Dermis microvascular lymphatic vessel endothelial cell (primary cell): ENCODE results near the gene PCDHGB6. TPM values are rescaled to one million over a fixed set of nuclear protein-coding genes. Genes with fewer than 3 reads are reported as not detected.
"Not testable (repeated sequence)": the region's sequence is repeated elsewhere in the genome, so short reads cannot be mapped to it uniquely, and the experiment has no call there.

ENCODE experiments used
- DNase-seq, 2 donors: peaks; one replicate each; pipeline versions ENCODE4 v3.0.0 to v3.0.0-alpha.2; 2010; ENCODE audit warnings: low read depth in 2 of 2
- total RNA-seq: library from RNA; depleted of rRNA; stranded (reverse); fragments of >200 nt; gene quantifications from 2 replicates; pipeline ENCODE4 v1.2.1, GENCODE V29; 2014

The PCDHGB6 gene
- total RNA-seq, result 1.5 and 2.7 TPM in 2 replicates

DNA sequence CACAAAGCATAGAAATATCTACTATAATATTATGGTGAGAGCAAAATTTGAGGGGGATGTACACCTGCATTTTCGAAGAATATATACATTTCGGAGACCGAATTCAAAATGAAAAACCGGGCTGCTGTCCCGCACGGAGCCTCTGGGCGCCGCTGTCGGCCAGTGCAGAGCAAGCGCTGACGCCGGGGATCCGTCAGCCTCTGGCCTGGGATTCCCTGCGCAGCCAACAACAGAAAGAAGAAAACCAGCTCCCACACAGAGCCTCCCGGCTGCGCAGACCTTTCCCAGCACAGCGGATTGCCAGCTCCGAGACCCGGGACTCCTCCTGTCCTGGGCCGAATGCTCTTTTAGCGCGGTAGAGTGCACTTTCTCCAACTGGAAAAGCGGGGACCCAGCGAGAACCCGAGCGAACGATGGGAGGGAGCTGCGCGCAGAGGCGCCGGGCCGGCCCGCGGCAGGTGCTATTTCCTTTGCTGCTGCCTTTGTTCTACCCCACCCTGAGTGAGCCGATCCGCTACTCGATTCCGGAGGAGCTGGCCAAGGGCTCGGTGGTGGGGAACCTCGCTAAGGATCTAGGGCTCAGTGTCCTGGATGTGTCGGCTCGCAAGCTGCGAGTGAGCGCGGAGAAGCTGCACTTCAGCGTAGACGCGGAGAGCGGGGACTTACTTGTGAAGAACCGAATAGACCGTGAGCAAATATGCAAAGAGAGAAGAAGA lies at the start of gene PCDHGB6:
PCDHGB6 (plus strand) TSS at position 232 of the 716 bp plus-strand sequence; CDS start at position 414, 182 bp downstream.
- DNase-seq, result peak; percentile 11 to 35

GRCh38 chr5:141359790-141360426 lies 47.9 kb upstream of the PCDHGB6 start, which contains the start of gene PCDHGB2:
Gene PCDHGB2, plus strand, starts transcription at chr5:141359994. Its CDS starts 142 bp downstream, at chr5:141360136.
- peak in 1 of 2 donors; percentile 53 for DNase-seq

- DNase-seq, result no peak
Measured at GRCh38 chr5:141360685-141361084, 47.1 kb upstream of the PCDHGB6 start.

DNA sequence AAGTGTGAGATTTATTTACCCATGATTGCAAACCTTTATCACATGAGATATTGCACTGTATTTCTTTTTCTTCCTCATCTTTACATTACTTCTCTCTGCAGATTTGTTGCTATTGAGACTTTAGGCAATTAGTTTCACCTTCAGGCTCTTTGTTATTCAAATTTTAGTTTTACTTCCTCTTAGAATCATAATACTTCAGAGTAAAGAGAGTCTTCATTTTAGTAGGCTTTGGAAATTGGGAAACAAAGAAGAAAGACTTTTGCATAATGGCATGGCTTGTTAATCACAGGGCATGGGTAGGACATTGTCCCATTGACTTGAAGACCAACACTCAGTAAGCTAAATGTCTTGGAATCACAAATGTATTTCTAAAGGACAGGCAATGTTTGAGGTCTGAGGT lies 45.1 kb upstream of the PCDHGB6 start:
- DNase-seq, result no peak

DNA sequence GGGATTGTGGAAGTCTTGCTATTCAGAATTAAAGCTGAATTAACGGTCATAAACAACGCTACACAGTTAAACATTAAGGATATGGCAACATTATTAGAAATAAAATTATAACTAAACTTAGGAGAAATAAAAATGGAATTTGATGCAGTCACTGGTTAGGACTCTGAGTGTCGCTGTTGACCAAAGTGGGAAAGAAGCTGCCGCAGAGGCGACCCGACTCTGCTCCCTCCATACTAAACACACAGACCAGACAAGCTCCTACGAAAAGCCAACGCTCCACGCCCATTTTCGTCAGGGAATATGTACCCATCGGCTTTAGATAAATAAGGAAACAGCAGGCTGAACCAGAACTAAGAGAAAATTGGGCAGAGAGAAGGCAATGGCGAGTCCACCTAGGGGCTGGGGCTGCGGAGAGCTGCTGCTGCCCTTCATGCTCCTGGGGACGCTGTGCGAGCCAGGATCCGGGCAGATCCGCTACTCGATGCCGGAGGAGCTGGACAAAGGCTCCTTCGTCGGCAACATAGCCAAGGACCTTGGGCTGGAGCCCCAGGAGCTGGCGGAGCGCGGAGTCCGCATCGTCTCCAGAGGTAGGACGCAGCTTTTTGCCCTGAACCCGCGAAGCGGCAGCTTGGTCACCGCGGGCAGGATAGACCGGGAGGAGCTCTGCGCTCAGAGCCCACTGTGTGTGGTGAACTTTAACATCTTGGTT lies 43.7 kb upstream of the PCDHGB6 start, which contains the start of gene PCDHGA5:
PCDHGA5 (plus strand) TSS at position 211 of the 709 bp plus-strand sequence; CDS start at position 380, 169 bp downstream.
- no peak for DNase-seq

GRCh38 chr5:141366016-141366896 lies 41.6 kb upstream of the PCDHGB6 start:
- DNase-seq, result no peak

DNA sequence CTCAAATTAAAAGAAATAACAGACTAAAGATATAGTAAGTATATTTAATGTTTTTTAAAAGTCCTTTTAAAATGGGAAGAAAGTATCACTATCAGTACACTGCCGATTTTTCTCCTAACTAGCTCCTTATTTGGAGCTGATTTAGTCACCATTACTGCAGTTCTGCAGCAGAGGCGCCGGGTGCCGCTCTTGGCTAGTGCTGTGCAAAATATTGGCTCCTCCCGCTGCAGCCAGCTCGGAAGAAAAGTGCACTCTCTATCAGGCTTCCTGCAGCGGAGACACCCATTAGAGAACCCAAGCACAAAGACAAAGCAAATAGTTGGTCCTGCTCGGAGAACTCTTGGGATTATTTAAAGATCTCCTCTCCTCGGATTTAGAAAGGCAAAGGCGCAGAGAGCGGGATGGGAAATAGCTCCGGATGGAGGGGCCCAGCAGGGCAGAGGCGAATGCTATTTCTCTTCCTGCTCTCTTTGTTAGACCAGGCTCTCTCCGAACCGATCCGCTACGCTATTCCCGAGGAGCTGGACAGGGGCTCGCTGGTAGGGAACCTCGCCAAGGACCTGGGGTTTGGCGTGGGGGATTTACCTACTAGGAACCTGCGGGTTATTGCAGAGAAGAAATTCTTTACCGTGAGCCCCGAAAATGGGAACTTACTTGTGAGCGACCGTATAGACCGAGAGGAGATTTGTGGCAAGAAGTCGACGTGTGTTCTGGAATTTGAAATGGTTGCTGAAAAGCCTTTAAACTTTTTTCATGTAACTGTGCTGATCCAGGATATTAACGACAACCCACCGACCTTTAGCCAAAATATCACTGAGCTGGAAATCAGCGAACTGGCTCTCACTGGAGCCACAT lies 37.6 kb upstream of the PCDHGB6 start, which contains the start of gene PCDHGB3:
PCDHGB3 (plus strand) TSS at position 249 of the 855 bp plus-strand sequence; CDS start at position 402, 153 bp downstream.
- peak; percentile 38 to 71 for DNase-seq

GRCh38 chr5:141371572-141372475 lies 36.0 kb upstream of the PCDHGB6 start:
- DNase-seq, result no peak

GRCh38 chr5:141373673-141374317 lies 34.0 kb upstream of the PCDHGB6 start, which contains the start of gene PCDHGA6:
Gene PCDHGA6, plus strand, starts transcription at chr5:141373891. Its CDS starts 193 bp downstream, at chr5:141374084.
- DNase-seq, result peak in 1 of 2 donors; percentile 42

DNA sequence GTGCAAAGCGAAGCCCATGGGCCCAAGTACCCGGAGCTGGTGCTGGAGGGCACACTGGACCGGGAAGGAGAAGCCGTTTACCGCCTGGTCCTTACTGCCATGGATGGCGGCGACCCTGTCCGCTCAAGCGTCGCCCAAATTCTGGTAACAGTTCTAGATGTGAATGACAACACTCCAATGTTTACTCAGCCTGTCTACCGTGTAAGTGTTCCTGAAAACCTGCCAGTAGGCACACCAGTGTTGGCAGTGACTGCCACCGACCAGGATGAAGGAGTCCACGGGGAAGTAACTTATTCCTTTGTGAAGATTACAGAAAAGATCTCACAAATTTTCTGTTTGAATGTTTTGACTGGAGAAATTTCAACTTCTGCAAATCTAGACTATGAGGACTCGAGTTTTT lies 33.2 kb upstream of the PCDHGB6 start:
- DNase-seq, result no peak

DNA sequence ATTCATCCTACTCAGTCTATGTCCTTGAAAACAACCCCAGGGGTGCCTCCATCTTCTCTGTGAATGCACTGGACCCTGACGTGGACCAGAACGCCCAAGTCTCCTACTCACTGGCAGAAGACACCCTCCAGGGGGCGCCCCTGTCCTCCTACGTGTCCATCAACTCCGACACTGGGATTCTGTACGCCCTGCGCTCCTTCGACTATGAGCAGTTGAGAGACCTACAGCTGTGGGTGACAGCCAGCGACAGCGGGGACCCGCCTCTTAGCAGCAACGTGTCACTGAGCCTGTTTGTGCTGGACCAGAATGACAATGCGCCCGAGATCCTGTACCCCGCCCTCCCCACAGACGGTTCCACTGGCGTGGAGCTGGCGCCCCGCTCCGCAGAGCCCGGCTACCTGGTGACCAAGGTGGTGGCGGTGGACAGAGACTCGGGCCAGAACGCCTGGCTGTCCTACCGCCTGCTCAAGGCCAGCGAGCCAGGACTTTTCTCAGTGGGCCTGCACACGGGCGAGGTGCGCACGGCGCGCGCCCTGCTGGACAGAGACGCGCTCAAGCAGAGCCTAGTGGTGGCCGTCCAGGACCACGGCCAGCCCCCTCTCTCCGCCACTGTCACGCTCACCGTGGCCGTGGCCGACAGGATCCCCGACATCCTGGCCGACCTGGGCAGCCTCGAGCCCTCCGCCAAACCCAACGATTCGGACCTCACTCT lies 32.2 kb upstream of the PCDHGB6 start:
- DNase-seq, result not testable (repeated sequence)

DNA sequence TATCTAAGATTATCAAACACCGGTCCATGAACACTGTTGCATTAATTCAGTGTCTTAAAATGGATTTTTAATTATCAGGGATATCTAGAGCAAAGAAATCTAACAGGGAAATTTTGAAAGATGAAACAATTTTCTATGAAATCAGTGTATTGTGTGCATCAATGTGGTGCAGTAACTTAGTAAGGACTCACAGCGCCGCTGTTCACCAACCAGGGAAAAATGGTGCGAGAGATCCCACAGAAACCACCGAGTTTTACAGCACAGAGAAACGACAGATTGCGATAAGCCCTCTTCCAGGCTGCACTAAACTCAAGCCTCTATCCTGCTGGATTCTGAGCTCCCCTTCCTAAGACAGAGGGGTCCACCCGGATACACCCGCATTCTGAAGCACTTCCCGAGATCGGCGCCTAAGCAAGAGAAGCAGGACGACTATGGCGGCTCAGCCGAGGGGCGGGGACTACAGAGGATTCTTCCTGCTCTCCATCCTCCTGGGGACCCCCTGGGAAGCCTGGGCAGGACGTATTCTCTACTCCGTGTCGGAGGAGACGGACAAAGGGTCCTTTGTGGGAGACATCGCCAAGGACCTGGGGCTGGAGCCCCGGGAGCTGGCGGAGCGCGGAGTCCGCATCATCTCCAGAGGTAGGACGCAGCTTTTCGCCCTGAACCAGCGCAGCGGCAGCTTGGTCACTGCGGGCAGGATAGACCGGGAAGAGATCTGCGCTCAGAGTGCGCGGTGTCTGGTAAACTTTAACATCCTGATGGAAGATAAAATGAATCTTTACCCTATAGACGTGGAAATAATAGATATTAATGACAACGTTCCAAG lies 25.1 kb upstream of the PCDHGB6 start, which contains the start of gene PCDHGA7:
PCDHGA7 (plus strand) TSS at position 274 of the 826 bp plus-strand sequence; CDS start at position 432, 158 bp downstream.
- DNase-seq, result peak in 1 of 2 donors; percentile 43

GRCh38 chr5:141383345-141383744 lies 24.5 kb upstream of the PCDHGB6 start:
- no peak for DNase-seq

GRCh38 chr5:141384471-141385267 lies 23.2 kb upstream of the PCDHGB6 start:
- DNase-seq, result no peak

GRCh38 chr5:141387557-141388311 lies 20.1 kb upstream of the PCDHGB6 start, which contains the start of gene PCDHGB4:
Gene PCDHGB4, plus strand, starts transcription at chr5:141387698. Its CDS starts 187 bp downstream, at chr5:141387885.
- DNase-seq, result peak in 1 of 2 donors; percentile 56
